Neural cell (in vitro differentiated cells): ENCODE data around the gene RAB3B. TPM values are rescaled to one million over a fixed set of nuclear protein-coding genes. Genes with fewer than 3 reads are reported as not detected.

Experiments used
- H2AFZ ChIP-seq: fragments of 200-600, 300-800 bp; sonication (generic), shearing (Covaris generic); 2 replicates; pipeline ENCODE4 v1.6.0; 2014; ENCODE audit warnings: low read depth, mild to moderate bottlenecking, antibody characterized with exemption, low read length, moderate library complexity
- H3F3A ChIP-seq: fragments of 200-600 bp; shearing (Covaris generic); 2 replicates; pipeline ENCODE4 v1.6.1; 2016; ENCODE audit warnings: mild to moderate bottlenecking, moderate library complexity, mixed read lengths, antibody characterized with exemption, low read length; ENCODE audit not compliant: insufficient read depth, poor library complexity, severe bottlenecking
- H3K27ac ChIP-seq: fragments of 200-600, 300-800 bp; sonication (generic), shearing (Covaris generic); 2 replicates; pipeline ENCODE4 v1.5.1; 2014; ENCODE audit warnings: mild to moderate bottlenecking, low read length, moderate library complexity
- H3K27me3 ChIP-seq: fragments of 300-800, 200-600 bp; sonication (generic), shearing (Covaris generic); 2 replicates; pipeline ENCODE4 v1.6.0; 2014; ENCODE audit warnings: mild to moderate bottlenecking, low read depth, low read length, moderate library complexity; ENCODE audit not compliant: insufficient read depth
- H3K36me3 ChIP-seq: fragments of 300-800, 200-600 bp; sonication (generic), shearing (Covaris generic); 2 replicates; pipeline ENCODE4 v1.5.1; 2014; ENCODE audit warnings: mild to moderate bottlenecking, antibody characterized with exemption, low read length, moderate library complexity; ENCODE audit not compliant: insufficient read depth
- H3K4me2 ChIP-seq: fragments of 300-800, 200-600 bp; sonication (generic), shearing (Covaris generic); 2 replicates; pipeline ENCODE4 v1.6.0; 2014; ENCODE audit warnings: mild to moderate bottlenecking, low read length
- H3K4me3 ChIP-seq: fragments of 300-800, 200-600 bp; sonication (generic), shearing (Covaris generic); 2 replicates; pipeline ENCODE4 v1.5.1; 2014; ENCODE audit warnings: mild to moderate bottlenecking, low read length, moderate library complexity
- H3K79me2 ChIP-seq: fragments of 200-600 bp; shearing (Covaris generic); replicated peaks from 2 replicates; pipeline ENCODE4 v1.6.0; 2014; ENCODE audit warnings: mild to moderate bottlenecking, low read length, moderate library complexity; ENCODE audit not compliant: insufficient read depth
- H3K9ac ChIP-seq: fragments of 300-800, 200-600 bp; sonication (generic), shearing (Covaris generic); 2 replicates; pipeline ENCODE4 v1.6.1; 2016; ENCODE audit warnings: mild to moderate bottlenecking, low read length, mixed read lengths
- H3K9me2 ChIP-seq: fragments of 200-600 bp; shearing (Covaris generic); 2 replicates; pipeline ENCODE4 v1.6.1; 2016; ENCODE audit warnings: mild to moderate bottlenecking, low read length, mixed read lengths; ENCODE audit not compliant: insufficient read depth
- H3K9me3 ChIP-seq: fragments of 200-600, 300-800 bp; sonication (generic), shearing (Covaris generic); 2 replicates; pipeline ENCODE4 v1.6.1; 2016; ENCODE audit warnings: mild to moderate bottlenecking, mixed run types, low read length, moderate library complexity, mixed read lengths
- H4K20me1 ChIP-seq: fragments of 200-600 bp; shearing (Covaris generic); 2 replicates; pipeline ENCODE4 v1.6.1; 2016; ENCODE audit warnings: mild to moderate bottlenecking, mixed run types; ENCODE audit not compliant: insufficient read depth
- EP300 ChIP-seq: fragments of 450-650 bp; conservative IDR thresholded peaks from 2 replicates; pipeline ENCODE4 v1.6.1; 2014; ENCODE audit warnings: antibody characterized with exemption, mild to moderate bottlenecking, moderate library complexity; ENCODE audit not compliant: poor library complexity, severe bottlenecking
- EZH2 ChIP-seq: fragments of 200-600, 300-800 bp; shearing (Covaris generic), sonication (generic); IDR thresholded peaks from 2 replicates; pipeline ENCODE4 v1.6.1; 2014; ENCODE audit warnings: antibody characterized with exemption, low read length, borderline replicate concordance, mild to moderate bottlenecking; ENCODE audit not compliant: insufficient read depth, poor library complexity, severe bottlenecking
- MXI1 ChIP-seq: fragments of 450-650 bp; conservative IDR thresholded peaks from 2 replicates; pipeline ENCODE4 v1.6.1; 2014; ENCODE audit warnings: antibody characterized with exemption, mild to moderate bottlenecking; ENCODE audit not compliant: poor library complexity, severe bottlenecking
- POLR2AphosphoS5 ChIP-seq: IDR thresholded peaks from 2 replicates; pipeline ENCODE4 v1.6.1; 2012
- RAD21 ChIP-seq: fragments of 450-650 bp; conservative IDR thresholded peaks from 2 replicates; pipeline ENCODE4 v1.6.1; 2014; ENCODE audit warnings: antibody characterized with exemption, mild to moderate bottlenecking, moderate library complexity
- SMC3 ChIP-seq: fragments of 450-650 bp; conservative IDR thresholded peaks from 2 replicates; pipeline ENCODE4 v1.6.1; 2014; ENCODE audit warnings: antibody characterized with exemption, mild to moderate bottlenecking, moderate library complexity; ENCODE audit not compliant: poor library complexity
- TAF1 ChIP-seq: IDR thresholded peaks from 2 replicates; pipeline ENCODE4 v1.6.1; 2012; ENCODE audit warnings: low read depth
- polyA plus RNA-seq: library from polyadenylated mRNA; depleted of rRNA; stranded (reverse); fragments of >200 nt; gene quantifications from 2 replicates; pipeline ENCODE4 v1.2.3, GENCODE V29; 2014
- TF ChIP-seq, protein P1 (sequence below): IDR thresholded peaks from 2 replicates; pipeline ENCODE4 v1.6.1; 2012; ENCODE audit warnings: borderline replicate concordance
- TF ChIP-seq, protein P2 (sequence below): fragments of 450-650 bp; IDR thresholded peaks from 2 replicates; pipeline ENCODE4 v1.5.1; 2014; ENCODE audit warnings: antibody characterized with exemption, mild to moderate bottlenecking, moderate library complexity; ENCODE audit not compliant: poor library complexity, severe bottlenecking

The RAB3B gene
- polyA plus RNA-seq, 1 donor from 2014 or later = 15.0 TPM

DNA sequence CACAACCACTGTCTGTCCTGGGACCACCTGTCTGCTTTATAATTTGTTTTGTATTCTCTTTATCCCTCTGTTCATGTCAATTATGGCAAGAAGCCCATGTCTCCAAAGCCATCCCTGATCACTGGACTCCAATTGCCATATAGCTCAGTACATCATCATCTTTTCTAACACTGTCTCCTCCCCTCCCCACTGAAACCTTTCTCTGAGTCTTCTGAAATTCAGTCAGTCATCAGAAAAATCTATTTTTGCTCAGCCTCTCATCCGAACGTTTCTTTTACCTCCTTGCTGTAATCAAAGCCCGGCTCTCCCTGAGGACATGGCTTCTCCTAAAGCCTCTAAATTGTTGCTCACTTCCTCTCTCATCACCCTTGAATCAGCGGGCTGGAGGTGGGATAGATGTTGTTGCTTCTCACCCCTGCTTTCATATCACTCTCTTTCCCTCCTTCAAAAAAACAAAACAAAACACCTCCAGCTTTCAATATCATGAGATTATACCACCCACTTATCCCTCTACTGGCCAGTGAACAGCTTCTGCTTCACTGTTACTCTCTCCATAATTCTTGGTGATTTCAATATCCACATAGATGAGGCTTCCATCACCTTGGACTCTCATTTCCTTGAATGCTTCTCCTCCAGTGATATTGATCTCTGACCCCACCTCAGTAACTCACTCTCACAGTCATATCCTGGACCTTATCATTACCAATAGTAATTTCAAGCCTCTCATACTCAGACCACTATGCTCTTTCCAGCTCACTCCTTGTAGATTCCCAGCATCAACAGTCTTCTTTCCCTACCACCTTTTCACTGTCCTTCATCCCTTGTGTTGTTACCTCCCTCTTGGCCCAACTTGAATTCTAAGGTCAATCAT lies 27.8 kb downstream of the RAB3B start:
- no peaks in the 10 kb centered on the region for H4K20me1 ChIP-seq
- no peaks in the 10 kb centered on the region for H3K9me2 ChIP-seq
- no peaks in the 10 kb centered on the region for H3K36me3 ChIP-seq
- no peaks in the 10 kb centered on the region for H3K27me3 ChIP-seq
- no peak overlapping the region for H3K4me3 ChIP-seq
- TF ChIP-seq POLR2AphosphoS5 (no peak), TAF1 (no peak), SMC3 (no peak), RAD21 (no peak), EZH2 (no peak), MXI1 (no peak), EP300 (no peak)
- TF ChIP-seq, protein P1, sequence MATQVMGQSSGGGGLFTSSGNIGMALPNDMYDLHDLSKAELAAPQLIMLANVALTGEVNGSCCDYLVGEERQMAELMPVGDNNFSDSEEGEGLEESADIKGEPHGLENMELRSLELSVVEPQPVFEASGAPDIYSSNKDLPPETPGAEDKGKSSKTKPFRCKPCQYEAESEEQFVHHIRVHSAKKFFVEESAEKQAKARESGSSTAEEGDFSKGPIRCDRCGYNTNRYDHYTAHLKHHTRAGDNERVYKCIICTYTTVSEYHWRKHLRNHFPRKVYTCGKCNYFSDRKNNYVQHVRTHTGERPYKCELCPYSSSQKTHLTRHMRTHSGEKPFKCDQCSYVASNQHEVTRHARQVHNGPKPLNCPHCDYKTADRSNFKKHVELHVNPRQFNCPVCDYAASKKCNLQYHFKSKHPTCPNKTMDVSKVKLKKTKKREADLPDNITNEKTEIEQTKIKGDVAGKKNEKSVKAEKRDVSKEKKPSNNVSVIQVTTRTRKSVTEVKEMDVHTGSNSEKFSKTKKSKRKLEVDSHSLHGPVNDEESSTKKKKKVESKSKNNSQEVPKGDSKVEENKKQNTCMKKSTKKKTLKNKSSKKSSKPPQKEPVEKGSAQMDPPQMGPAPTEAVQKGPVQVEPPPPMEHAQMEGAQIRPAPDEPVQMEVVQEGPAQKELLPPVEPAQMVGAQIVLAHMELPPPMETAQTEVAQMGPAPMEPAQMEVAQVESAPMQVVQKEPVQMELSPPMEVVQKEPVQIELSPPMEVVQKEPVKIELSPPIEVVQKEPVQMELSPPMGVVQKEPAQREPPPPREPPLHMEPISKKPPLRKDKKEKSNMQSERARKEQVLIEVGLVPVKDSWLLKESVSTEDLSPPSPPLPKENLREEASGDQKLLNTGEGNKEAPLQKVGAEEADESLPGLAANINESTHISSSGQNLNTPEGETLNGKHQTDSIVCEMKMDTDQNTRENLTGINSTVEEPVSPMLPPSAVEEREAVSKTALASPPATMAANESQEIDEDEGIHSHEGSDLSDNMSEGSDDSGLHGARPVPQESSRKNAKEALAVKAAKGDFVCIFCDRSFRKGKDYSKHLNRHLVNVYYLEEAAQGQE = no peak
- TF ChIP-seq, protein P2, sequence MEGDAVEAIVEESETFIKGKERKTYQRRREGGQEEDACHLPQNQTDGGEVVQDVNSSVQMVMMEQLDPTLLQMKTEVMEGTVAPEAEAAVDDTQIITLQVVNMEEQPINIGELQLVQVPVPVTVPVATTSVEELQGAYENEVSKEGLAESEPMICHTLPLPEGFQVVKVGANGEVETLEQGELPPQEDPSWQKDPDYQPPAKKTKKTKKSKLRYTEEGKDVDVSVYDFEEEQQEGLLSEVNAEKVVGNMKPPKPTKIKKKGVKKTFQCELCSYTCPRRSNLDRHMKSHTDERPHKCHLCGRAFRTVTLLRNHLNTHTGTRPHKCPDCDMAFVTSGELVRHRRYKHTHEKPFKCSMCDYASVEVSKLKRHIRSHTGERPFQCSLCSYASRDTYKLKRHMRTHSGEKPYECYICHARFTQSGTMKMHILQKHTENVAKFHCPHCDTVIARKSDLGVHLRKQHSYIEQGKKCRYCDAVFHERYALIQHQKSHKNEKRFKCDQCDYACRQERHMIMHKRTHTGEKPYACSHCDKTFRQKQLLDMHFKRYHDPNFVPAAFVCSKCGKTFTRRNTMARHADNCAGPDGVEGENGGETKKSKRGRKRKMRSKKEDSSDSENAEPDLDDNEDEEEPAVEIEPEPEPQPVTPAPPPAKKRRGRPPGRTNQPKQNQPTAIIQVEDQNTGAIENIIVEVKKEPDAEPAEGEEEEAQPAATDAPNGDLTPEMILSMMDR = no peak
- no peak overlapping the region for H3K27ac ChIP-seq
- no peak overlapping the region for H2AFZ ChIP-seq
- H3K79me2 ChIP-seq = no peaks in the 10 kb centered on the region
- no peak overlapping the region for H3K9ac ChIP-seq
- no peaks in the 10 kb centered on the region for H3K9me3 ChIP-seq
- no peak overlapping the region for H3K4me2 ChIP-seq
- H3F3A ChIP-seq = no peaks in the 10 kb centered on the region

DNA sequence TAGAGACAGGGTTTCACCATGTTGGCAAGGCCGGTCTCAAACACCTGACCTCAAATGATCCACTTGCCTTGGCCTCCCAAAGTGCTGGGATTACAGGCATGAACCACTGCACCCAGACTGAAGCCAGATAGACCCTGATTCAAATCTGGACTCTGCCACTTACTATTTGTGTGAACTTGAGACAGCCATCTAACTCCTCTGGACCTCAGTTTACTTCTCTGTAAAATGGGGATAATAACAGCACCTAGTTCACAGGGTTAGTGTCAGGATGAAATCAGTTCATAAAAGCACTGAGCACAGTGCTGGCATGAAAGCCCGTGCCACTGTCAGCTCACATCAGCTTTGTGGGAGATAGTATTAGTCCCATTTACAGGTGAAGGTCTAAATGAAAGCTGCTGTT lies 28.5 kb downstream of the RAB3B start:
- H3K9me3 ChIP-seq = no peaks in the 10 kb centered on the region
- no peaks in the 10 kb centered on the region for H3K27me3 ChIP-seq
- no peaks in the 10 kb centered on the region for H3K9me2 ChIP-seq
- H3K4me3 ChIP-seq = no peak overlapping the region
- no peak overlapping the region for H3K27ac ChIP-seq
- H4K20me1 ChIP-seq = no peaks in the 10 kb centered on the region
- no peaks in the 10 kb centered on the region for H3F3A ChIP-seq
- no peak for TF ChIP-seq POLR2AphosphoS5
- TF ChIP-seq EP300 = no peak
- TF ChIP-seq, protein P2 = no peak
- no peak for TF ChIP-seq TAF1
- TF ChIP-seq MXI1 = no peak
- no peaks in the 10 kb centered on the region for H3K36me3 ChIP-seq
- H2AFZ ChIP-seq = no peak overlapping the region
- no peak overlapping the region for H3K4me2 ChIP-seq
- H3K79me2 ChIP-seq = no peaks in the 10 kb centered on the region
- no peak overlapping the region for H3K9ac ChIP-seq
